GM19463 (cell line): ENCODE measurements around the gene TGFB1.
"Not testable (repeated sequence)": the region's sequence is repeated elsewhere in the genome, so short reads cannot be mapped to it uniquely, and the experiment has no call there.

ENCODE experiments used
- ATAC-seq: cut with Tn5 transposase; IDR thresholded peaks from one replicate; pipeline ENCODE4 v1.9.1; 2021; ENCODE audit warnings: mild to moderate bottlenecking, moderate library complexity; ENCODE audit not compliant: unreplicated experiment

The TGFB1 gene

GRCh38 chr19:41353466-41354342, at the start of gene TGFB1:
TSS of gene TGFB1 (minus strand) at chr19:41353922. CDS start at chr19:41353044, 878 bp downstream.
- peak; percentile 46 for ATAC-seq

GRCh38 chr19:41402010-41402409, 48.3 kb upstream of the TGFB1 start:
- ATAC-seq, result no peak

GRCh38 chr19:41401483-41401882, 47.8 kb upstream of the TGFB1 start:
- no peak for ATAC-seq

- no peak for ATAC-seq
Observed at GRCh38 chr19:41399525-41399924, 45.8 kb upstream of the TGFB1 start.

GRCh38 chr19:41399091-41399490, 45.4 kb upstream of the TGFB1 start:
- ATAC-seq, result no peak

GRCh38 chr19:41398598-41398997, 44.9 kb upstream of the TGFB1 start:
- no peak for ATAC-seq

- no peak for ATAC-seq
Observed at GRCh38 chr19:41398050-41398418, 44.3 kb upstream of the TGFB1 start.

GRCh38 chr19:41397086-41398049, 43.6 kb upstream of the TGFB1 start, which contains the start of the genes BCKDHA and EXOSC5:
TSS of gene BCKDHA (plus strand) at chr19:41397818. CDS start at chr19:41397828, 10 bp downstream.
TSS of gene EXOSC5 (minus strand) at chr19:41397359. CDS start at chr19:41397328, 31 bp downstream.
- peak; percentile 91 for ATAC-seq

GRCh38 chr19:41395355-41395754, 41.6 kb upstream of the TGFB1 start:
- no peak for ATAC-seq

- ATAC-seq, result no peak
Observed at GRCh38 chr19:41392775-41393174, 39.1 kb upstream of the TGFB1 start.

- no peak for ATAC-seq
Observed at GRCh38 chr19:41391618-41392017, 37.9 kb upstream of the TGFB1 start.

- no peak for ATAC-seq
Observed at GRCh38 chr19:41386442-41386841, 32.7 kb upstream of the TGFB1 start.

- no peak for ATAC-seq
Observed at GRCh38 chr19:41384351-41384750, 30.6 kb upstream of the TGFB1 start.

GRCh38 chr19:41381536-41381935, 27.8 kb upstream of the TGFB1 start:
- ATAC-seq, result not testable (repeated sequence)

- no peak for ATAC-seq
Observed at GRCh38 chr19:41377977-41378709, 24.4 kb upstream of the TGFB1 start.

GRCh38 chr19:41376998-41377365, 23.3 kb upstream of the TGFB1 start:
- ATAC-seq, result no peak

- no peak for ATAC-seq
Observed at GRCh38 chr19:41376241-41376997, 22.7 kb upstream of the TGFB1 start, which contains the start of gene TMEM91. TSS of gene TMEM91 (plus strand) at chr19:41376533. CDS start at chr19:41378310, 1,777 bp downstream.

GRCh38 chr19:41373993-41374392, 20.3 kb upstream of the TGFB1 start:
- no peak for ATAC-seq

- ATAC-seq, result no peak
Observed at GRCh38 chr19:41372501-41372900, 18.8 kb upstream of the TGFB1 start.

- ATAC-seq, result no peak
Observed at GRCh38 chr19:41371541-41371940, 17.8 kb upstream of the TGFB1 start.
